Vagina (tissue), 2 donors: ENCODE measurements around the gene KCNIP4. TPM values are rescaled to one million over a fixed set of nuclear protein-coding genes. Genes with fewer than 3 reads are reported as not detected.

Experiments used
- DNase-seq, 2 donors: peaks; one replicate each; pipeline ENCODE4 v3.0.0-alpha.2; 2017; ENCODE audit errors: extremely low spot score in 2 of 2
- H3K27ac ChIP-seq: fragments of 200-600 bp; sonication (generic); one replicate; pipeline ENCODE4 v1.5.1; 2019
- H3K27me3 ChIP-seq: fragments of 200-600 bp; sonication (generic); one replicate; pipeline ENCODE4 v1.5.1; 2019
- H3K36me3 ChIP-seq, 2 donors: fragments of 200-600 bp; sonication (generic); one replicate each; pipeline ENCODE4 v1.5.1; 2017 to 2019
- H3K4me1 ChIP-seq: fragments of 200-600 bp; sonication (generic); one replicate; pipeline ENCODE4 v1.5.1; 2019
- H3K4me3 ChIP-seq, 2 donors: fragments of 200-600 bp; sonication (generic); 1 replicate in 1 of 2; 2 replicates in 1 of 2; pipeline ENCODE4 v1.5.1; 2016 to 2019
- H3K9me3 ChIP-seq: fragments of 200-600 bp; sonication (generic); one replicate; pipeline ENCODE4 v1.5.1; 2019
- CTCF ChIP-seq, 3 experiments: fragments of 450-650 bp in 2 of 3; fragments of 200-600 bp in 1 of 3; sonication (generic) in 1 of 3; IDR thresholded peaks; one replicate each; pipeline ENCODE4 v1.5.1; 2017 to 2019; ENCODE audit warnings: antibody characterized with exemption in 3 of 3, mild to moderate bottlenecking in 2 of 3, moderate library complexity in 2 of 3
- POLR2A ChIP-seq, 2 donors: fragments of 450-650 bp; IDR thresholded peaks; one replicate each; pipeline ENCODE4 v1.6.1; 2017; ENCODE audit warnings: antibody characterized with exemption in 2 of 2, mild to moderate bottlenecking in 2 of 2, moderate library complexity in 2 of 2
- POLR2AphosphoS5 ChIP-seq, 2 donors: sonication (generic); formaldehyde crosslinking; IDR thresholded peaks; one replicate each; pipeline ENCODE4 v1.9.0; 2017; ENCODE audit warnings: antibody characterized with exemption in 2 of 2, mild to moderate bottlenecking in 2 of 2, low read depth in 1 of 2; ENCODE audit not compliant: insufficient read depth in 1 of 2
- intact Hi-C: fragments of 100-400 bp; cut with DNase I; formaldehyde crosslinking; loops from one replicate; pipeline ENCODE4 v1.15.1; 2023
- total RNA-seq: library from RNA; depleted of rRNA; stranded (reverse); fragments of >200 nt; gene quantifications from one replicate; pipeline ENCODE4 v1.2.3, GENCODE V29; 2016

KCNIP4 gene
- total RNA-seq, 1 donor from 2014 or later, result not detected

- Histone ChIP-seq H3K4me1 (no peaks in the 10 kb centered on the region), H3K27me3 (no peaks in the 10 kb centered on the region), H3K4me3 (no peak overlapping the region), H3K27ac (no peak overlapping the region), H3K36me3 (no peaks in the 10 kb centered on the region), H3K9me3 (no peaks in the 10 kb centered on the region)
- DNase-seq, result no peak
- TF ChIP-seq POLR2AphosphoS5 (IDR thresholded peaks at IDR 0.05; ENCODE audit: insufficient read depth in 1 of 2, low read depth in 1 of 2) (no peak), POLR2A (IDR thresholded peaks at IDR 0.05) (no peak), CTCF (IDR thresholded peaks at IDR 0.05) (no peak)
- intact Hi-C loops, result no loop called here
Measured at GRCh38 chr4:21864686-21865085, 83.9 kb downstream of the KCNIP4 start.

- Histone ChIP-seq H3K27ac (no peak overlapping the region), H3K4me3 (no peak overlapping the region), H3K27me3 (no peaks in the 10 kb centered on the region), H3K9me3 (no peaks in the 10 kb centered on the region), H3K4me1 (no peaks in the 10 kb centered on the region), H3K36me3 (no peaks in the 10 kb centered on the region)
- no peak for DNase-seq
- intact Hi-C loops, result no loop called here
- TF ChIP-seq CTCF (IDR thresholded peaks at IDR 0.05), result no peak
- no peak for TF ChIP-seq POLR2AphosphoS5 (IDR thresholded peaks at IDR 0.05; ENCODE audit: insufficient read depth in 1 of 2, low read depth in 1 of 2)
- TF ChIP-seq POLR2A (IDR thresholded peaks at IDR 0.05), result no peak
Measured at GRCh38 chr4:21862917-21863316, 85.7 kb downstream of the KCNIP4 start.

- Histone ChIP-seq H3K4me3 (no peak overlapping the region), H3K27ac (no peak overlapping the region), H3K36me3 (no peaks in the 10 kb centered on the region), H3K4me1 (no peaks in the 10 kb centered on the region), H3K27me3 (no peaks in the 10 kb centered on the region), H3K9me3 (no peaks in the 10 kb centered on the region)
- DNase-seq, result no peak
- TF ChIP-seq POLR2AphosphoS5 (IDR thresholded peaks at IDR 0.05; ENCODE audit: insufficient read depth in 1 of 2, low read depth in 1 of 2), result no peak
- TF ChIP-seq POLR2A (IDR thresholded peaks at IDR 0.05), result no peak
- no peak for TF ChIP-seq CTCF (IDR thresholded peaks at IDR 0.05)
- intact Hi-C loops, result no loop called here
Measured at GRCh38 chr4:21858971-21859370, 89.6 kb downstream of the KCNIP4 start.

GRCh38 chr4:21856754-21857153 lies 91.8 kb downstream of the KCNIP4 start:
- TF ChIP-seq CTCF (IDR thresholded peaks at IDR 0.05) (no peak), POLR2AphosphoS5 (IDR thresholded peaks at IDR 0.05; ENCODE audit: insufficient read depth in 1 of 2, low read depth in 1 of 2) (no peak), POLR2A (IDR thresholded peaks at IDR 0.05) (no peak)
- intact Hi-C loops, result no loop called here
- Histone ChIP-seq H3K4me3 (no peak overlapping the region), H3K9me3 (no peaks in the 10 kb centered on the region), H3K27me3 (no peaks in the 10 kb centered on the region), H3K4me1 (no peaks in the 10 kb centered on the region), H3K27ac (no peak overlapping the region), H3K36me3 (no peaks in the 10 kb centered on the region)
- no peak for DNase-seq

- TF ChIP-seq POLR2A (IDR thresholded peaks at IDR 0.05) (no peak), CTCF (IDR thresholded peaks at IDR 0.05) (no peak), POLR2AphosphoS5 (IDR thresholded peaks at IDR 0.05; ENCODE audit: insufficient read depth in 1 of 2, low read depth in 1 of 2) (no peak)
- no peaks in the 10 kb centered on the region for H3K27me3 ChIP-seq
- H3K9me3 ChIP-seq, result no peaks in the 10 kb centered on the region
- intact Hi-C loops, result no loop called here
- no peak overlapping the region for H3K4me3 ChIP-seq
- H3K27ac ChIP-seq, result no peak overlapping the region
- no peaks in the 10 kb centered on the region for H3K36me3 ChIP-seq
- DNase-seq, result no peak
- H3K4me1 ChIP-seq, result no peaks in the 10 kb centered on the region
Measured at GRCh38 chr4:21856301-21856700, 92.3 kb downstream of the KCNIP4 start.
